ENCODE measurements around the gene ITGA2B. TPM values are rescaled to one million over a fixed set of nuclear protein-coding genes. Genes with fewer than 3 reads are reported as not detected.
A peak's percentile ranks its signal among the peaks of the same experiment; 100 is the strongest.

ITGA2B gene
- total and polyA plus RNA-seq, 2 of the 13 experiments (the other 11 are each of a cell fraction or from before 2014, with no cell fraction given), result 0.38 to 1.1 TPM

- TF ChIP-seq PRDM10 (CRISPR knock-in tag; IDR thresholded peaks at IDR 0.05; ENCODE audit: low read depth) (0 out of 2 replicates have a peak, but pooled peaks have one; percentile 13), KAT7 (CRISPR knock-in tag; IDR thresholded peaks at IDR 0.05; ENCODE audit: borderline replicate concordance) (peak; percentile 20), ZNF724P (CRISPR knock-in tag; IDR thresholded peaks at IDR 0.05; ENCODE audit: borderline replicate concordance) (0 out of 2 replicates have a peak, but pooled peaks have one; percentile 34), RARA (CRISPR knock-in tag; IDR thresholded peaks at IDR 0.05) (peak; percentile 14; the same call in 1 of the 2 replicates), ZNF607 (CRISPR knock-in tag; IDR thresholded peaks at IDR 0.05; ENCODE audit: borderline replicate concordance) (no peak), MTF2 (CRISPR knock-in tag; IDR thresholded peaks at IDR 0.05; ENCODE audit: borderline replicate concordance) (0 out of 2 replicates have a peak, but pooled peaks have one; percentile 78), ZFYVE20 (CRISPR knock-in tag; IDR thresholded peaks at IDR 0.05; ENCODE audit: borderline replicate concordance, low read depth) (0 out of 2 replicates have a peak, but pooled peaks have one; percentile 22), ETV6 (CRISPR knock-in tag; conservative IDR thresholded peaks at IDR 0.05) (no peak), NAIF1 (CRISPR knock-in tag; IDR thresholded peaks at IDR 0.05; ENCODE audit: borderline replicate concordance) (peak; percentile 69; the same call in 1 of the 2 replicates), ZNF773 (CRISPR knock-in tag; IDR thresholded peaks at IDR 0.05; ENCODE audit: borderline replicate concordance) (no peak), HINFP (CRISPR knock-in tag; IDR thresholded peaks at IDR 0.05; ENCODE audit: low read depth) (peak; percentile 52), MIER3 (CRISPR knock-in tag; IDR thresholded peaks at IDR 0.05; ENCODE audit: borderline replicate concordance) (0 out of 2 replicates have a peak, but pooled peaks have one; percentile 23), ZNF800 (CRISPR knock-in tag; IDR thresholded peaks at IDR 0.05) (0 out of 2 replicates have a peak, but pooled peaks have one; percentile 19), ZNF225 (CRISPR knock-in tag; IDR thresholded peaks at IDR 0.05) (no peak), ZNF121 (CRISPR knock-in tag; IDR thresholded peaks at IDR 0.05) (peak; percentile 42; the same call in 1 of the 2 replicates), ESRRA (CRISPR knock-in tag; IDR thresholded peaks at IDR 0.05; ENCODE audit: low read depth) (0 out of 2 replicates have a peak, but pooled peaks have one; percentile 35), ZNF713 (CRISPR knock-in tag; IDR thresholded peaks at IDR 0.05) (0 out of 2 replicates have a peak, but pooled peaks have one; percentile 7), NONO (IDR thresholded peaks at IDR 0.05) (no peak), NONO (CRISPR knock-in tag; conservative IDR thresholded peaks at IDR 0.05) (peak; percentile 16; the same call in 1 of the 2 replicates), ARHGAP35 (CRISPR knock-in tag; IDR thresholded peaks at IDR 0.05; ENCODE audit: borderline replicate concordance) (peak; percentile 25; the same call in 1 of the 2 replicates), PITX1 (CRISPR knock-in tag; IDR thresholded peaks at IDR 0.05) (peak; percentile 28; the same call in 1 of the 2 replicates), ZNF615 (CRISPR knock-in tag; IDR thresholded peaks at IDR 0.05; ENCODE audit: borderline replicate concordance) (0 out of 2 replicates have a peak, but pooled peaks have one; percentile 43)
Observed at GRCh38 chr17:44323359-44324091, 65.9 kb downstream of the ITGA2B start (continued).
